ENCODE measurements around the gene NPVF. TPM values are rescaled to one million over a fixed set of nuclear protein-coding genes. Genes with fewer than 3 reads are reported as not detected.

NPVF gene
- total and polyA plus RNA-seq, 12 donors: not detected

DNA sequence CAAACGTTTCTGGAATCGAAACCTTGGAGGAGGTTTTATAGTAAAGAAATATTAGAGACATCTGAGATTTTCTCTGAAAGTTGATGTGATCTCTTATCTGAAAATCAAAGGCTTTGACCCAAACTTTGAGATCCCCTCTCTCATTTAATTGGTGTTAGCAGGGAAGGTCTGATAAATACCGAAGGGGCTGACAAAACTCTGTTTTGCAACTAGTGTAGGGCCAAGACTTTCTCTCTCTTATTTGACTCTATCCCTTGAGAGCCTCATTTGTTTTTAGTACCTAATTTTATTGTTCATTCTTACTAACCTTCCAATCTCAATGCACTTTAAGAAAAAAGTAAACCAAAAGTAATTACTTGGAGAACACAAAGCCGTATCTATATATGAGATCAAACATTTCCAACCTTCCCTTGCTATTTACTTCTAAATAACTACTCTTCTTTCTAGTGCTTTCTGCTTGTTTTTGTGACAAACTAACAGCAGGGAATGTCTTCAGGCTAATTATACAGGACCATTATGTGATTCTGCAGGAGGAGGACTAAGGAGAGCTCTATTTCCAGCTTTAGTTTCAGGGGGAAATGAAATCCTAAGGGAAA lies 33.4 kb upstream of the NPVF start:
- Histone ChIP-seq H3K4me1 (peaks cover 0 to 27% (median 0%) of the 10 kb centered on the region in 9 donors), H3K4me3 (peak overlapping the region in 2 of 10 donors; percentile 6 to 11), H3K9me3 (no peaks in the 10 kb centered on the region), H3K27me3 (peaks cover 0 to 11% (median 0%) of the 10 kb centered on the region in 7 donors), H3K27ac (peak overlapping the region in 2 of 10 donors; percentile 10 to 56), H3K36me3 (no peaks in the 10 kb centered on the region)
- intact Hi-C loops (cut with DNase I): loop anchor here in 5 of 10 donors (2.0 to 10.0 kb wide), 6 partner anchors 127 to 593 kb away; no protein-coding TSS in a partner anchor
- TF ChIP-seq, protein P1, sequence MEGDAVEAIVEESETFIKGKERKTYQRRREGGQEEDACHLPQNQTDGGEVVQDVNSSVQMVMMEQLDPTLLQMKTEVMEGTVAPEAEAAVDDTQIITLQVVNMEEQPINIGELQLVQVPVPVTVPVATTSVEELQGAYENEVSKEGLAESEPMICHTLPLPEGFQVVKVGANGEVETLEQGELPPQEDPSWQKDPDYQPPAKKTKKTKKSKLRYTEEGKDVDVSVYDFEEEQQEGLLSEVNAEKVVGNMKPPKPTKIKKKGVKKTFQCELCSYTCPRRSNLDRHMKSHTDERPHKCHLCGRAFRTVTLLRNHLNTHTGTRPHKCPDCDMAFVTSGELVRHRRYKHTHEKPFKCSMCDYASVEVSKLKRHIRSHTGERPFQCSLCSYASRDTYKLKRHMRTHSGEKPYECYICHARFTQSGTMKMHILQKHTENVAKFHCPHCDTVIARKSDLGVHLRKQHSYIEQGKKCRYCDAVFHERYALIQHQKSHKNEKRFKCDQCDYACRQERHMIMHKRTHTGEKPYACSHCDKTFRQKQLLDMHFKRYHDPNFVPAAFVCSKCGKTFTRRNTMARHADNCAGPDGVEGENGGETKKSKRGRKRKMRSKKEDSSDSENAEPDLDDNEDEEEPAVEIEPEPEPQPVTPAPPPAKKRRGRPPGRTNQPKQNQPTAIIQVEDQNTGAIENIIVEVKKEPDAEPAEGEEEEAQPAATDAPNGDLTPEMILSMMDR (IDR thresholded peaks at IDR 0.05): no peak
- no peak for ATAC-seq
- WGBS, 2 donors: 71 to 80% methylated on average over 4 of the region's 4 CpGs
- no peak for DNase-seq

DNA sequence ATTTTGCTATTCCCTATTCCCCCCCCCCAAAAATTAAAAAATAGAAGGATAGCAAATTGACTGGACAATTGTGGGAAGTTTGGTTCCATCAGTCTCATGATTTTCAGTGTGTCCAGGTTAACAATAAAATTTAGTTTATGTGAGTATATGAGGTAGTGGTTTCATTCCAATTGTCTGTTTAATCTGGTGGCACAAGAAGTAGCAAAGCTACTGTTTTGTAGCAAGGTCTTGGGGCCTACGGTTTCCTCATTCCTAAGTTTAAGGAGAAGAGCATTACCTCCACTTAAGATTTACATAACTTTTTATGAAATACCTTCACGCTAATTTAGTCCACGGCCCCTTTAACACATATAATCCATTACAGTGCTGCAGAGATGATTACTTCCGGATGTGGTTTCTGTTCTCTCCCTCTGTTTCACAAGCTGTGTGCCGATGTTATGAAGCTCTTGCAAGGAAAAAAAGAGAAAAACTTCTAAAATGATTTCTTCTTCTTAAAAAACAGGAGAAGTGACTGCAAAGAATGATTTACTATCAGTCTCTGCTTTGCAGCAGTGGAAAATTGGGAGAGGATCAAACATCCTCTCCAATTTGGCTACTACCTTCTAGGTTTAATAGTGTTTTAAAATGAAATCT lies 32.7 kb upstream of the NPVF start:
- TF ChIP-seq, protein P1 (IDR thresholded peaks at IDR 0.05): no peak
- 45 to 51% methylated on average over 4 to 5 of the region's 5 CpGs for WGBS, 2 donors
- Histone ChIP-seq H3K9me3 (no peaks in the 10 kb centered on the region), H3K4me1 (peaks cover 0 to 27% (median 0%) of the 10 kb centered on the region in 9 donors), H3K36me3 (no peaks in the 10 kb centered on the region), H3K27me3 (peaks cover 0 to 9% (median 0%) of the 10 kb centered on the region in 7 donors), H3K4me3 (peak overlapping the region in 2 of 10 donors; percentile 6 to 11), H3K27ac (peak overlapping the region in 2 of 10 donors; percentile 10 to 56)
- ATAC-seq (no peak), DNase-seq (no peak)
- intact Hi-C loops (cut with DNase I): loop anchor here in 4 of 10 donors (2.0 to 10.0 kb wide), 5 partner anchors 128 to 594 kb away; no protein-coding TSS in a partner anchor

DNA sequence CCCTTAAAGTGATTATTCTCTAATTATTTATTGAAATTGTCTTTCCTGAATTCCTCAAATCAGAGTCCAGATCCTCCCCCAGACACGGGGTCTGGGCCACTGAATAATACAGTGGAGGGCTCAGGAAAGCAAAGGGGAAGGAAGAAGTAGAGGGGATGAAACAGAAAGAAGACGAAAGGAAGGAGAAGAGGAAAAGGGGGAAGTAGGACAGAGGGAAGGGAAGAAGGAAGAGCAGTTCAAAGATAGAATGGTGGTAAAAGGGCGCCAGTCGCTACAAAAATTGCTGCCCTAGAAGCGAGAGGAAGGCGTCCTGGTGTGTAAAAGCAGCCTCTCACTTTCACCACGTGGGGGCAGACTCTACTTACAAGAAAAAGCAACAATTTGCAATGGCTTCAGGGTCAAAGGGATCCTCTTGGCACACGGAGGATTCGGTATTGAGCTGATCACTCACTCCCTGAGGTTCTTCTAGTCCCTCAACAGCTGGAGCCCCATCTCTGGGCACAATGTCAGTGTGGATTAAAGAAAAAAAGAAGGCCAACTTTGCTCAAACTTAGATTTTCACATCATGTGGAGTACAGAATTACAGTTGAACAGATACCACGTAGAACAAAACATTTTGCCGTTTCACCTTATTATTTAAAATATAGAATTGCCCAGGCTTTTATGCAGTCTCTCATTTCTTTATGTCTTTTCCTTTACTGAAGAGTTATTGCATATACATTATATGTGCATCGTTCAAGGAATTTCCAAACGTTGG lies 31.4 kb upstream of the NPVF start:
- ATAC-seq (peak; percentile 60 to 85 (median 70)), DNase-seq (peak; percentile 16 to 63)
- TF ChIP-seq, protein P1 (IDR thresholded peaks at IDR 0.05): peak; percentile 65 to 89 (median 83)
- Histone ChIP-seq H3K4me3 (no peak overlapping the region), H3K9me3 (no peaks in the 10 kb centered on the region), H3K4me1 (peaks cover 0 to 27% (median 0%) of the 10 kb centered on the region in 9 donors), H3K36me3 (no peaks in the 10 kb centered on the region), H3K27me3 (peaks cover 0 to 4% (median 0%) of the 10 kb centered on the region in 7 donors), H3K27ac (no peak overlapping the region)
- intact Hi-C loops (cut with DNase I): loop anchor here (1.0 to 10.0 kb wide), 12 partner anchors 128 to 595 kb away; no protein-coding TSS in a partner anchor
- WGBS, 2 donors: 28 to 33% methylated on average over 13 of the region's 13 CpGs

DNA sequence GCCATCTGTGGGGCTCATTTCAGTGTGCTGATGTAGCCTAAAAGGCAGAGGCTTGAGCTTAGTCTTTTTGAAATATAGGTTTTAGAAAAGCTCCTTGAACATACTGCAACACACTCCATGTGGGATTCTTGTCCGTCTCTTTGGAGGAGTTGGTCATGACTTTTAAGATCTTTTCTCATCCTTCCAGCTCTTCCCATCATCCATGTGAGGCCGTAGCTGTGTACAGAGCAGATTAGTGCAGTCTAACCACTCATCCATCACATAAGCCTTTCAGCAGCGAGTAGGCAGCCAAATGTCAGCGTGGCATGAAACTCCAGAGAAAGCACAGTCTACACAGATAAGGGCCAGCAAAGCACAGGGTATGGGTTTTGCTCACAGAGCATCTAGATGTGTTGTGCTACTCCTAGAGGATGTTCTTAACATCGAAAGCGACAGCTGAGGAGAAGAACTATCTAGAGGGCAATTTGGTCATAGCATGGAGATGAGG lies 28.1 kb upstream of the NPVF start:
- intact Hi-C loops (cut with DNase I): loop anchor here in 5 of 10 donors (5.0 kb wide), 4 partner anchors 131 to 596 kb away; no protein-coding TSS in a partner anchor
- Histone ChIP-seq H3K4me3 (no peak overlapping the region), H3K27ac (no peak overlapping the region), H3K27me3 (no peaks in the 10 kb centered on the region), H3K9me3 (no peaks in the 10 kb centered on the region), H3K4me1 (peaks cover 0 to 21% (median 0%) of the 10 kb centered on the region in 9 donors), H3K36me3 (no peaks in the 10 kb centered on the region)
- 44 to 54% methylated on average over 6 of the region's 6 CpGs for WGBS, 2 donors
- DNase-seq (peak in 1 of 2 donors; percentile 17), ATAC-seq (peak in 6 of 8 donors; percentile 34 to 90 (median 82))
- TF ChIP-seq, protein P1 (IDR thresholded peaks at IDR 0.05): no peak
